ENCODE data around the gene MED14.

MED14 gene

DNA sequence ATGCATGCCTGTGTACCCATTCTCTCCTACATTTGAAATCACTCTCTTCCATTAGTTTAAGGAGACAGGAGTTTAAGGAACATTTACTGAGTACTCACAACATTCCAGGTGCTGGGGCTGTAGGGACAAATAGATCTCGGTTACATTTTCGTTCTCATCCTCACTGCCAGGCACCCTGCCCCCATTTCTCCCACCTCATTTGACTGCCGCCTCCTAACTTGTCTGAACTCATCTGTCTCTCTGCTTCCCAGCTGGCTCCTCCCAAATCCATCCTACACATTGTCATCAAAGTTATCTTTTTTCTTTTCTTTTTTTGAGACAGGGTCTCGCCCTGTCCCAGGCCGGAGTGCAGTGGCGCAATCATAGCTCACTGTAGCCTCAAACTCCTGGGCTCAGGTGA, 131.9 kb downstream of the MED14 start:
- DNase-seq (no peak), ATAC-seq (no peak)
